Measurements from ENCODE around the gene LARGE1. TPM values are rescaled to one million over a fixed set of nuclear protein-coding genes. Genes with fewer than 3 reads are reported as not detected.

LARGE1 gene
- total and polyA plus RNA-seq, 2 of the 8 experiments (the other 6 are each of a cell fraction or from before 2014, with no cell fraction given) = 43.7 to 83.0 TPM

GRCh38 chr22:33409079-33409478 lies 511.2 kb downstream of the LARGE1 start:
- no peak overlapping the region for H3K56ac ChIP-seq (replicated peaks; ENCODE audit: insufficient read length, low read depth, low read length)
- no peak overlapping the region for H3K14ac ChIP-seq (ENCODE audit: insufficient read length)
- H4K91ac ChIP-seq (replicated peaks; ENCODE audit: insufficient read length, low read length) = no peak overlapping the region
- no peak overlapping the region for H3K9ac ChIP-seq (replicated peaks in 1 of 4; ENCODE audit: extremely low read depth in 1 of 4, low read depth in 3 of 4, low read length in 3 of 4)
- H3K4me1 ChIP-seq (replicated peaks in 1 of 4; ENCODE audit: control insufficient read depth in 3 of 4, insufficient read depth in 4 of 4, low read length in 3 of 4) = peaks cover 0 to 6% (median 1%) of the 10 kb centered on the region in 4 experiments; a peak in 2 of 7 replicates
- FAIRE-seq (no peak), DNase-seq (ENCODE audit: low read depth in 1 of 2, low spot score in 2 of 2) (no peak)
- no peak for TF ChIP-seq POLR2A (IDR thresholded peaks at IDR 0.05; ENCODE audit: control extremely low read depth in 1 of 2, low read depth in 2 of 2, low read length in 2 of 2)
- TF ChIP-seq RNF2 (IDR thresholded peaks at IDR 0.05; ENCODE audit: borderline replicate concordance, low read depth, low read length, missing control alignments, poor library complexity, severe bottlenecking) = no peak
- no peak for TF ChIP-seq CREB1 (IDR thresholded peaks at IDR 0.05)
- TF ChIP-seq CBX8 (IDR thresholded peaks at IDR 0.05; ENCODE audit: borderline replicate concordance, low read depth, low read length) = no peak
- TF ChIP-seq SUZ12 (IDR thresholded peaks at IDR 0.05; ENCODE audit: low read length) = no peak
- no peak for TF ChIP-seq USF2 (IDR thresholded peaks at IDR 0.05; ENCODE audit: low read length)
- no peak for TF ChIP-seq CEBPB (IDR thresholded peaks at IDR 0.05; ENCODE audit: low read depth, low read length)
- no peaks in the 10 kb centered on the region for H3K79me2 ChIP-seq (ENCODE audit: control insufficient read depth in 1 of 2, insufficient read depth in 2 of 2, low read length in 2 of 2)
- H3K4me2 ChIP-seq (ENCODE audit: insufficient read depth in 1 of 2, low read depth in 2 of 2, low read length in 2 of 2) = no peak overlapping the region
- H2AFZ ChIP-seq (ENCODE audit: low read length) = no peak overlapping the region
- H2BK5ac ChIP-seq (ENCODE audit: low read depth, low read length) = no peak overlapping the region
- H2BK15ac ChIP-seq (ENCODE audit: low read length) = no peak overlapping the region
- H3K23ac ChIP-seq (ENCODE audit: insufficient read length) = no peak overlapping the region
- no peak overlapping the region for H4K8ac ChIP-seq (ENCODE audit: extremely low read depth, insufficient read depth, low read length)
- no peaks in the 10 kb centered on the region for H3K23me2 ChIP-seq (ENCODE audit: low read depth, low read length)
- H3K27ac ChIP-seq (ENCODE audit: low read depth, low read length) = no peak overlapping the region
- H3K79me1 ChIP-seq (ENCODE audit: low read depth, low read length) = 0 out of 2 replicates have a peak, but pooled peaks cover 4% of the 10 kb centered on the region
- no peak overlapping the region for H4K5ac ChIP-seq (ENCODE audit: insufficient read length, low read depth, low read length)
- H2BK12ac ChIP-seq (ENCODE audit: low read depth, low read length) = no peak overlapping the region
- H3K27me3 ChIP-seq (replicated peaks in 1 of 4; ENCODE audit: control insufficient read depth in 3 of 4, extremely low read depth in 1 of 4, insufficient read depth in 3 of 4, low read length in 3 of 4) = no peaks in the 10 kb centered on the region
- no peak overlapping the region for H2BK20ac ChIP-seq (ENCODE audit: low read length)
- H3K9me3 ChIP-seq (ENCODE audit: insufficient read depth in 2 of 2, low read depth in 1 of 2, low read length in 1 of 2) = no peaks in the 10 kb centered on the region
- POLR2A ChIA-PET (ENCODE audit: partially characterized antibody) = interaction anchor here (1.2 kb wide), 1 partner anchor 8 kb away, joined by 3 read pairs; no protein-coding TSS in a partner anchor
- no peak overlapping the region for H3K18ac ChIP-seq (ENCODE audit: extremely low read depth, low read length)
- H4K20me1 ChIP-seq (replicated peaks in 1 of 2; ENCODE audit: control insufficient read depth in 1 of 2, insufficient read depth in 2 of 2, low read length in 2 of 2) = peaks cover 0 to 1% of the 10 kb centered on the region in 2 experiments
- H3K4ac ChIP-seq (replicated peaks; ENCODE audit: insufficient read length, low read depth, low read length) = no peak overlapping the region
- H3K36me3 ChIP-seq (ENCODE audit: control insufficient read depth in 2 of 4, insufficient read depth in 4 of 4, low read length in 3 of 4) = no peaks in the 10 kb centered on the region
- WGBS, 2 experiments (ENCODE audit: extremely low coverage in 1 of 2, insufficient coverage in 1 of 2, insufficient read length in 1 of 2, insufficient replicate concordance in 2 of 2, low coverage in 1 of 2, low lambda C conversion rate in 2 of 2, missing lambda C conversion rate in 1 of 2) = 85% methylated on average over 2 of the region's 2 CpGs; no CpG with 5 or more reads in 1 of the 2 experiments
- H2BK120ac ChIP-seq (replicated peaks; ENCODE audit: low read depth, low read length) = no peak overlapping the region
- CTCF ChIA-PET (ENCODE audit: partially characterized antibody) = no interaction called here
- no peak overlapping the region for H2AK5ac ChIP-seq (ENCODE audit: low read depth, low read length)
- H3K4me3 ChIP-seq (ENCODE audit: extremely low read depth in 1 of 4, insufficient read depth in 2 of 4, low read depth in 3 of 4, low read length in 4 of 4) = no peak overlapping the region
